ENCODE measurements around the gene OLA1. TPM values are rescaled to one million over a fixed set of nuclear protein-coding genes. Genes with fewer than 3 reads are reported as not detected.
A peak's percentile ranks its signal among the peaks of the same experiment; 100 is the strongest.
"Not testable (repeated sequence)": the region's sequence is repeated elsewhere in the genome, so short reads cannot be mapped to it uniquely, and the experiment has no call there.

OLA1 gene
- total RNA-seq (2014; rRNA removed; shearing (Covaris generic)) = 92.2 and 122 TPM in 2 replicates

GRCh38 chr2:174248187-174248997, at the start of gene OLA1:
Gene OLA1, minus strand, starts transcription at chr2:174248532. Its CDS starts 1,717 bp downstream, at chr2:174246815.
- peak within 1 kb of the TSS; percentile 89 for H3K4me3 ChIP-seq
- peaks cover 37% of the 10 kb centered on the region for H3K36me3 ChIP-seq
- peaks cover 3% of the 10 kb centered on the region; the same call in 1 of the 2 replicates for H3K9me3 ChIP-seq (replicated peaks)
- peak within 1 kb of the TSS; percentile 64 for H3K27ac ChIP-seq
- H3K4me1 ChIP-seq (replicated peaks) = peaks cover 16% of the 10 kb centered on the region
- peak; percentile 96 to 97 for DNase-seq (ENCODE audit: low read depth in 1 of 2, low spot score in 2 of 2)
- H3K27me3 ChIP-seq (replicated peaks) = no peaks in the 10 kb centered on the region

- Histone ChIP-seq H3K27me3 (replicated peaks) (no peaks in the 10 kb centered on the region), H3K27ac (no peak overlapping the region), H3K4me1 (replicated peaks) (no peaks in the 10 kb centered on the region), H3K4me3 (no peak overlapping the region), H3K36me3 (no peaks in the 10 kb centered on the region), H3K9me3 (replicated peaks) (no peaks in the 10 kb centered on the region; the same call in none of the 2 replicates)
- no peak for DNase-seq (ENCODE audit: low read depth in 1 of 2, low spot score in 2 of 2)
Observed at GRCh38 chr2:174292908-174293307, 44.6 kb upstream of the OLA1 start.

GRCh38 chr2:174286172-174286571, 37.8 kb upstream of the OLA1 start:
- no peaks in the 10 kb centered on the region for H3K4me1 ChIP-seq (replicated peaks)
- no peaks in the 10 kb centered on the region for H3K36me3 ChIP-seq
- H3K27me3 ChIP-seq (replicated peaks) = peaks cover 5% of the 10 kb centered on the region
- H3K27ac ChIP-seq = no peak overlapping the region
- no peaks in the 10 kb centered on the region for H3K9me3 ChIP-seq (replicated peaks)
- H3K4me3 ChIP-seq = no peak overlapping the region
- DNase-seq (ENCODE audit: low read depth in 1 of 2, low spot score in 2 of 2) = no peak

GRCh38 chr2:174282441-174282840, 34.1 kb upstream of the OLA1 start:
- DNase-seq (ENCODE audit: low read depth in 1 of 2, low spot score in 2 of 2) = no peak
- H3K27me3 ChIP-seq (replicated peaks) = peaks cover 5% of the 10 kb centered on the region
- no peaks in the 10 kb centered on the region for H3K36me3 ChIP-seq
- no peak overlapping the region for H3K4me3 ChIP-seq
- H3K9me3 ChIP-seq (replicated peaks) = no peaks in the 10 kb centered on the region
- H3K27ac ChIP-seq = no peak overlapping the region
- H3K4me1 ChIP-seq (replicated peaks) = no peaks in the 10 kb centered on the region

GRCh38 chr2:174281736-174282135, 33.4 kb upstream of the OLA1 start:
- no peaks in the 10 kb centered on the region for H3K9me3 ChIP-seq (replicated peaks)
- no peak overlapping the region for H3K27ac ChIP-seq
- no peak for DNase-seq (ENCODE audit: low read depth in 1 of 2, low spot score in 2 of 2)
- no peaks in the 10 kb centered on the region for H3K4me1 ChIP-seq (replicated peaks)
- H3K36me3 ChIP-seq = no peaks in the 10 kb centered on the region
- H3K27me3 ChIP-seq (replicated peaks) = peaks cover 5% of the 10 kb centered on the region
- H3K4me3 ChIP-seq = no peak overlapping the region

GRCh38 chr2:174280596-174280995, 32.3 kb upstream of the OLA1 start:
- no peak overlapping the region for H3K27ac ChIP-seq
- H3K27me3 ChIP-seq (replicated peaks) = peaks cover under 1% of the 10 kb centered on the region; the same call in 1 of the 2 replicates
- H3K9me3 ChIP-seq (replicated peaks) = no peaks in the 10 kb centered on the region
- no peak for DNase-seq (ENCODE audit: low read depth in 1 of 2, low spot score in 2 of 2)
- H3K36me3 ChIP-seq = no peaks in the 10 kb centered on the region
- no peaks in the 10 kb centered on the region for H3K4me1 ChIP-seq (replicated peaks)
- no peak overlapping the region for H3K4me3 ChIP-seq

- not testable (repeated sequence) for H3K36me3 ChIP-seq; H3K27me3 ChIP-seq (replicated peaks)
Observed at GRCh38 chr2:174270263-174270662, 21.9 kb upstream of the OLA1 start.

GRCh38 chr2:174266288-174266687, 18.0 kb upstream of the OLA1 start:
- no peaks in the 10 kb centered on the region for H3K27me3 ChIP-seq (replicated peaks)
- DNase-seq (ENCODE audit: low read depth in 1 of 2, low spot score in 2 of 2) = no peak

More at GRCh38 chr2:174270263-174270662, 21.9 kb upstream of the OLA1 start:
- H3K4me3 ChIP-seq; H3K9me3 ChIP-seq (replicated peaks); DNase-seq (ENCODE audit: low read depth in 1 of 2, low spot score in 2 of 2); H3K27ac ChIP-seq; H3K4me1 ChIP-seq (replicated peaks): not testable (repeated sequence)

GRCh38 chr2:174263997-174264396, 15.7 kb upstream of the OLA1 start:
- no peak overlapping the region for H3K4me3 ChIP-seq
- H3K36me3 ChIP-seq = no peaks in the 10 kb centered on the region
- peak overlapping the region; percentile 17; the same call in 1 of the 2 replicates for H3K27ac ChIP-seq
- peaks cover 7% of the 10 kb centered on the region for H3K4me1 ChIP-seq (replicated peaks)
- DNase-seq (ENCODE audit: low read depth in 1 of 2, low spot score in 2 of 2) = peak; percentile 23 to 49
- no peaks in the 10 kb centered on the region for H3K27me3 ChIP-seq (replicated peaks)
- no peaks in the 10 kb centered on the region for H3K9me3 ChIP-seq (replicated peaks)

More at GRCh38 chr2:174266288-174266687, 18.0 kb upstream of the OLA1 start:
- Histone ChIP-seq H3K4me1 (replicated peaks) (peaks cover 7% of the 10 kb centered on the region), H3K4me3 (no peak overlapping the region), H3K27ac (no peak overlapping the region), H3K36me3 (no peaks in the 10 kb centered on the region), H3K9me3 (replicated peaks) (no peaks in the 10 kb centered on the region)

GRCh38 chr2:174259981-174260380, 11.6 kb upstream of the OLA1 start:
- peaks cover 7% of the 10 kb centered on the region for H3K4me1 ChIP-seq (replicated peaks)
- H3K4me3 ChIP-seq = no peak overlapping the region
- no peak overlapping the region for H3K27ac ChIP-seq
- H3K9me3 ChIP-seq (replicated peaks) = no peaks in the 10 kb centered on the region
- no peak for DNase-seq (ENCODE audit: low read depth in 1 of 2, low spot score in 2 of 2)
- H3K36me3 ChIP-seq = no peaks in the 10 kb centered on the region
- H3K27me3 ChIP-seq (replicated peaks) = no peaks in the 10 kb centered on the region

- Histone ChIP-seq H3K4me3 (no peak overlapping the region), H3K36me3 (no peaks in the 10 kb centered on the region), H3K4me1 (replicated peaks) (peaks cover 3% of the 10 kb centered on the region), H3K27me3 (replicated peaks) (no peaks in the 10 kb centered on the region), H3K9me3 (replicated peaks) (peaks cover 3% of the 10 kb centered on the region; the same call in 1 of the 2 replicates), H3K27ac (no peak overlapping the region)
- no peak for DNase-seq (ENCODE audit: low read depth in 1 of 2, low spot score in 2 of 2)
Observed at GRCh38 chr2:174254267-174254666, 5.9 kb upstream of the OLA1 start.

- Histone ChIP-seq H3K4me3 (peak overlapping the region; percentile 89), H3K4me1 (replicated peaks) (peaks cover 16% of the 10 kb centered on the region), H3K36me3 (peaks cover 30% of the 10 kb centered on the region), H3K27me3 (replicated peaks) (no peaks in the 10 kb centered on the region), H3K9me3 (replicated peaks) (peaks cover 3% of the 10 kb centered on the region; the same call in 1 of the 2 replicates), H3K27ac (peak overlapping the region; percentile 64)
- no peak for DNase-seq (ENCODE audit: low read depth in 1 of 2, low spot score in 2 of 2)
Observed at GRCh38 chr2:174248998-174249592, 763 bp upstream of the OLA1 start.

GRCh38 chr2:174247474-174248186, 702 bp downstream of the OLA1 start:
- Histone ChIP-seq H3K27me3 (replicated peaks) (no peaks in the 10 kb centered on the region), H3K4me3 (peak overlapping the region; percentile 89), H3K4me1 (replicated peaks) (peaks cover 16% of the 10 kb centered on the region), H3K27ac (peak overlapping the region; percentile 62), H3K36me3 (peaks cover 38% of the 10 kb centered on the region), H3K9me3 (replicated peaks) (peaks cover 3% of the 10 kb centered on the region; the same call in 1 of the 2 replicates)
- DNase-seq (ENCODE audit: low read depth in 1 of 2, low spot score in 2 of 2) = no peak
